Body of pancreas (tissue), 4 donors: ENCODE results near the gene RBMXL3. TPM values are rescaled to one million over a fixed set of nuclear protein-coding genes. Genes with fewer than 3 reads are reported as not detected.

Source experiments
- ATAC-seq: fragments of 150-250 bp; one replicate; pipeline ENCODE4 v1.9.1; 2016
- DNase-seq, 4 donors: peaks; one replicate each; pipeline ENCODE4 v3.0.0-alpha.2; 2019
- H3K27ac ChIP-seq, 4 donors: fragments of 200-600 bp; sonication (generic); 1 replicate in 3 of 4; 2 replicates in 1 of 4; pipeline versions ENCODE4 v1.5.1 to v1.6.1; 2016 to 2019; ENCODE audit warnings: mild to moderate bottlenecking in 1 of 4, mixed read lengths in 1 of 4, moderate library complexity in 1 of 4
- H3K27me3 ChIP-seq, 2 donors: fragments of 200-600 bp; sonication (generic); one replicate each; pipeline ENCODE4 v1.6.0; 2016; ENCODE audit warnings: mild to moderate bottlenecking in 1 of 2
- H3K36me3 ChIP-seq, 2 donors: fragments of 200-600 bp; sonication (generic); replicated peaks in 1 of 2; 2 replicates each; pipeline ENCODE4 v1.5.1; 2016; ENCODE audit warnings: low read depth in 2 of 2; ENCODE audit not compliant: insufficient read depth in 1 of 2
- H3K4me1 ChIP-seq: fragments of 200-600 bp; sonication (generic); one replicate; pipeline ENCODE4 v1.6.0; 2016
- H3K4me3 ChIP-seq, 2 donors: fragments of 200-600 bp; sonication (generic); 1 replicate in 1 of 2; 2 replicates in 1 of 2; pipeline ENCODE4 v1.5.1; 2016 to 2019
- H3K9me3 ChIP-seq, 3 donors: fragments of 200-600 bp; sonication (generic); 1 replicate in 2 of 3; 2 replicates in 1 of 3; pipeline ENCODE4 v1.5.1; 2016
- POLR2A ChIP-seq, 3 donors: fragments of 450-650 bp; IDR thresholded peaks; one replicate each; pipeline ENCODE4 v1.6.1; 2016; ENCODE audit warnings: antibody characterized with exemption in 3 of 3, mild to moderate bottlenecking in 2 of 3
- WGBS, 2 donors: methylation state at CpG; one replicate each; pipeline ENCODE4 v1.1.5; 2017; 5-methylcytosine and 5-hydroxymethylcytosine counted together
- intact Hi-C: fragments of 100-400 bp; cut with DNase I; formaldehyde crosslinking; loops from one replicate; pipeline ENCODE4 v1.15.1; 2023
- total RNA-seq, 2 donors: library from RNA; depleted of rRNA; stranded (reverse); fragments of >200 nt; gene quantifications; one replicate each; pipeline ENCODE4 v1.1.0, GENCODE V29; 2016
- TF ChIP-seq, protein P1 (sequence below), 7 experiments: fragments of 450-650 bp in 4 of 7; fragments of 200-600 bp in 3 of 7; sonication (generic) in 3 of 7; IDR thresholded peaks; one replicate each; pipeline ENCODE4 v1.5.1; 2016 to 2019; ENCODE audit warnings: antibody characterized with exemption in 7 of 7

The RBMXL3 gene
- total RNA-seq, 2 donors from 2014 or later: not detected

DNA sequence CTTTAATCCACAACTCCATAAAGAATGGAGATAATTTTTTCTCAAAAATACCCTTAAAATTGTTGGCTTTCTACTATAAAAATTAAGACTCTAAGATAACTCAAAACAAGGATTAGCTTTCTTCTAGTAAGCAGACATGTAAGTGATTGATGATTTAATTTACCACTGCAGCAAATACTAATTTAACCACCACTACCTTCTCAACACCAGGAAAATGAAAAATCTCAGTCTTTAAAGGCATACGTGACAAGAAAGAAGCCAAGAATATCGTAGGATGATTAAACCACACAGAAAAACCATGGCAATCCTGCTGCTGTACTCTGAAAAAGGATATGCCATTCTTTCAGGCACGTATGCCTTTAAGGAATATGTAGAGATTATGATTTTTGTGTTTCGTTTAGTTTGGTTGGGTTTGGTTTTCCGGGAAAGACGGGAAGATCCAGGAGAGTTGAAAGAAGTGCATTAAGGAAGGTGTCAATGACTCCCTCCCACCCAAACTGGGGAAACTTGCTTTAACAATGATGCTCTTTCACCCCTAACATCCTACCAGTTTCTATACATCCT, 43.8 kb downstream of the RBMXL3 start:
- DNase-seq (no peak), ATAC-seq (no peak)
- Histone ChIP-seq H3K4me1 (no peaks in the 10 kb centered on the region), H3K9me3 (no peaks in the 10 kb centered on the region), H3K27me3 (no peaks in the 10 kb centered on the region), H3K36me3 (no peaks in the 10 kb centered on the region), H3K4me3 (no peak overlapping the region), H3K27ac (no peak overlapping the region)
- intact Hi-C loops: no loop called here
- TF ChIP-seq, protein P1, sequence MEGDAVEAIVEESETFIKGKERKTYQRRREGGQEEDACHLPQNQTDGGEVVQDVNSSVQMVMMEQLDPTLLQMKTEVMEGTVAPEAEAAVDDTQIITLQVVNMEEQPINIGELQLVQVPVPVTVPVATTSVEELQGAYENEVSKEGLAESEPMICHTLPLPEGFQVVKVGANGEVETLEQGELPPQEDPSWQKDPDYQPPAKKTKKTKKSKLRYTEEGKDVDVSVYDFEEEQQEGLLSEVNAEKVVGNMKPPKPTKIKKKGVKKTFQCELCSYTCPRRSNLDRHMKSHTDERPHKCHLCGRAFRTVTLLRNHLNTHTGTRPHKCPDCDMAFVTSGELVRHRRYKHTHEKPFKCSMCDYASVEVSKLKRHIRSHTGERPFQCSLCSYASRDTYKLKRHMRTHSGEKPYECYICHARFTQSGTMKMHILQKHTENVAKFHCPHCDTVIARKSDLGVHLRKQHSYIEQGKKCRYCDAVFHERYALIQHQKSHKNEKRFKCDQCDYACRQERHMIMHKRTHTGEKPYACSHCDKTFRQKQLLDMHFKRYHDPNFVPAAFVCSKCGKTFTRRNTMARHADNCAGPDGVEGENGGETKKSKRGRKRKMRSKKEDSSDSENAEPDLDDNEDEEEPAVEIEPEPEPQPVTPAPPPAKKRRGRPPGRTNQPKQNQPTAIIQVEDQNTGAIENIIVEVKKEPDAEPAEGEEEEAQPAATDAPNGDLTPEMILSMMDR (IDR thresholded peaks at IDR 0.05): no peak
- no peak for TF ChIP-seq POLR2A (IDR thresholded peaks at IDR 0.05)
- 2% methylated on average over 6 of the region's 6 CpGs for WGBS, 2 donors

DNA sequence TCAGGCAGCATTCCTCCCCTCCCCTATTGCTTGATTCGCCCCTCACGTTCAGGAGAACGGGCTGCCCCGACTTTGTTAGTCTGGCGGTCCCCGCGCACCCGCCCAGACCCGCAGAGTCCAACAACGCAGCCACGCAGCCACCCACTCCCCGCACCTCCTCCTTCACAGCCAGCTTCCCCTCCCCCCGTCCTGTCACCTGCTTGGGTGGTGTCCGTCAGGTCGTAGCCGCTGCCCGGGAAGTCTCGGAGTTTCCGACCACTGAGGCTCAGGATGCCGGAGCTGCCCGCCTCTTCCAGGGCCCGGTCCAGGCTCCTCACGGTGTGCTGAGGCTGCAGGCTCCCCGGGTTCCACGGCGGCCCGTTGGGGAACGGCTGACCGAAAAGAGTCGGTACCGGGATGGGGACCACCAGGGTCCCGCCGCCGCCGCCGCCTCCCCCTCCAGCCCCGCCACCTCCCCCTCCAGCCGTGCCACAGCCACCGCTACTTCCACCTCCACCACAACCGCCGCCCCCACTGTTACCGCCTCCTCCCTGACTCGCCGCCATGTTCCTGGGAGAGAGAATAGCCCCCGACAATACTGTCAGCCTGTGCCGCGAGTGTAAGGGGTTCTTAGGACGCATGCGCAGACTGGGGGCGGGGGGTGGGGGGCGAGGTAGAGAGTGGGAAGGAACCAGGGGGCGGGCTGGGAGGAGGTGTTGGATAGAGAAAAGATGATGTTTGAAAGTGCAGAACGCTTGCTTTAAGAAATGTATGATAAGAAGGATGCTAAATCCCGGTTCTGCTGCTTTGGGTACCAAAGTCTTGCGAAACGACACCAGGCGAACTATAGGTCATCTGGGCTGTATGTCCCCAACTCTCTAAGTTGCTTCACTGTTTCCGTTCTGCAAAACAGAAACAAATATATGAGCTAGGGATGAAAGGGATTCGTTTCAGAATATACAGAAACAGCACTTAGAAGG, 44.6 kb downstream of the RBMXL3 start, which contains the start of gene LRCH2:
Gene LRCH2 (minus strand): TSS at position 600 of the 959 bp plus-strand sequence. CDS start 55 bp downstream, at position 545.
- 2 to 5% methylated on average over 15 to 36 of the region's 59 CpGs for WGBS, 2 donors
- Histone ChIP-seq H3K27me3 (no peaks in the 10 kb centered on the region), H3K9me3 (no peaks in the 10 kb centered on the region), H3K36me3 (no peaks in the 10 kb centered on the region), H3K4me1 (no peaks in the 10 kb centered on the region), H3K4me3 (no peak within 1 kb of the TSS), H3K27ac (no peak within 1 kb of the TSS)
- intact Hi-C loops: no loop called here
- DNase-seq (peak in 2 of 4 donors; percentile 6 to 10), ATAC-seq (no peak)
- TF ChIP-seq, protein P1 (IDR thresholded peaks at IDR 0.05): no peak
- no peak for TF ChIP-seq POLR2A (IDR thresholded peaks at IDR 0.05)

GRCh38 chrX:115234461-115234860, 45.3 kb downstream of the RBMXL3 start:
- Histone ChIP-seq H3K27ac (no peak overlapping the region), H3K4me3 (no peak overlapping the region), H3K9me3 (no peaks in the 10 kb centered on the region), H3K4me1 (no peaks in the 10 kb centered on the region), H3K27me3 (no peaks in the 10 kb centered on the region), H3K36me3 (no peaks in the 10 kb centered on the region)
- ATAC-seq: no peak
- TF ChIP-seq, protein P1 (IDR thresholded peaks at IDR 0.05): no peak
- TF ChIP-seq POLR2A (IDR thresholded peaks at IDR 0.05): no peak
- DNase-seq: no peak
- 29% methylated on average over 3 of the region's 3 CpGs for WGBS, 2 donors
- intact Hi-C loops: no loop called here

DNA sequence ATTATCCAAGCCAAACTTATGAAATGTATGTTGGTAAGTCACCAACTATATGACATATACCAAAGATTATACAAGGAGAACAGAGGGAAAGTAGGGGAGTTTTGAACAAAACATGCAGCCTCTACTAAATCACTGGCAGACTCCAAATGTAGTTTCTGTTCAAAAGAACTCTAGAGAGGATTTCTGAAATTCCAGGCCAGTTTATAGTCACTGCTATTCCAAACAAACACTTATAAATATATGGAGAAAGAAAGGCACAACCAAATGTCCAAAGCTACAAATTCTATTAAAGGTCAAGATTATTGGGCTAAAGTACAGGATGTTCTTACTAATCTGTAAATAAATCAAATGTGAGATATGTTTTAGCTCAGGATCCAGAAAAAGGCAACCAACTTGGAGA, 47.4 kb downstream of the RBMXL3 start:
- H3K4me3 ChIP-seq: no peak overlapping the region
- intact Hi-C loops: no loop called here
- no peak for TF ChIP-seq POLR2A (IDR thresholded peaks at IDR 0.05)
- TF ChIP-seq, protein P1 (IDR thresholded peaks at IDR 0.05): no peak
- no peak for DNase-seq
- H3K9me3 ChIP-seq: no peaks in the 10 kb centered on the region
- ATAC-seq: no peak
- no peaks in the 10 kb centered on the region for H3K36me3 ChIP-seq
- no peak overlapping the region for H3K27ac ChIP-seq
- H3K27me3 ChIP-seq: no peaks in the 10 kb centered on the region
- H3K4me1 ChIP-seq: no peaks in the 10 kb centered on the region
